Neuronal stem cell (in vitro differentiated cells): ENCODE results near the gene PC.

Source experiments
- DNase-seq: peaks from one replicate; pipeline ENCODE4 v3.0.0-alpha.2; 2013; ENCODE audit warnings: low spot score
- H2AFZ ChIP-seq: one replicate; pipeline ENCODE4 v1.6.1; 2013; ENCODE audit warnings: mild to moderate bottlenecking, low read length, inconsistent platforms
- H2AK5ac ChIP-seq: 2 replicates; pipeline ENCODE4 v1.6.1; 2013; ENCODE audit warnings: low read depth, mild to moderate bottlenecking, inconsistent platforms, low read length, moderate library complexity, mixed read lengths
- H2BK120ac ChIP-seq: 2 replicates; pipeline ENCODE4 v1.6.1; 2013; ENCODE audit warnings: low read depth, mild to moderate bottlenecking, inconsistent platforms, low read length, moderate library complexity, mixed read lengths
- H2BK12ac ChIP-seq: one replicate; pipeline ENCODE4 v1.6.1; 2013; ENCODE audit warnings: low read length, inconsistent platforms
- H2BK15ac ChIP-seq: 2 replicates; pipeline ENCODE4 v1.6.1; 2013; ENCODE audit warnings: mild to moderate bottlenecking, low read length, inconsistent platforms, mixed read lengths
- H2BK5ac ChIP-seq: one replicate; pipeline ENCODE4 v1.6.1; 2013; ENCODE audit warnings: inconsistent platforms, mild to moderate bottlenecking, low read length, moderate library complexity
- H3K14ac ChIP-seq: one replicate; pipeline ENCODE4 v1.6.1; 2013; ENCODE audit warnings: low read length, inconsistent platforms
- H3K18ac ChIP-seq: 2 replicates; pipeline ENCODE4 v1.6.1; 2013; ENCODE audit warnings: low read length, inconsistent platforms
- H3K23ac ChIP-seq: 2 replicates; pipeline ENCODE4 v1.6.1; 2013; ENCODE audit warnings: low read depth, mild to moderate bottlenecking, mixed read lengths, low read length, inconsistent platforms; ENCODE audit not compliant: poor library complexity
- H3K27ac ChIP-seq: replicated peaks from 3 replicates; pipeline ENCODE4 v1.5.1; 2013; ENCODE audit warnings: low read length, inconsistent platforms
- H3K27me3 ChIP-seq, 3 experiments: 2 replicates each; pipeline ENCODE4 v1.6.1; 2013; ENCODE audit warnings: low read length in 3 of 3, mild to moderate bottlenecking in 2 of 3, inconsistent platforms in 1 of 3, low read depth in 1 of 3, mixed read lengths in 1 of 3, moderate library complexity in 1 of 3; ENCODE audit not compliant: control insufficient read depth in 3 of 3, insufficient read depth in 3 of 3
- H3K36me3 ChIP-seq, 2 donors: replicated peaks in 1 of 2; 2 replicates each; pipeline ENCODE4 v1.6.1; 2013; ENCODE audit warnings: low read length in 2 of 2; ENCODE audit not compliant: control insufficient read depth in 2 of 2, insufficient read depth in 2 of 2
- H3K4ac ChIP-seq: 2 replicates; pipeline ENCODE4 v1.6.1; 2013; ENCODE audit warnings: inconsistent platforms, mild to moderate bottlenecking, low read length, moderate library complexity
- H3K4me1 ChIP-seq, 2 donors: 1 replicate in 1 of 2; 2 replicates in 1 of 2; pipeline ENCODE4 v1.6.1; 2013; ENCODE audit warnings: low read length in 2 of 2, low read depth in 1 of 2; ENCODE audit not compliant: control insufficient read depth in 2 of 2, insufficient read depth in 1 of 2
- H3K4me2 ChIP-seq: one replicate; pipeline ENCODE4 v1.6.1; 2013; ENCODE audit warnings: mild to moderate bottlenecking, low read length, inconsistent platforms; ENCODE audit not compliant: insufficient read depth, poor library complexity, severe bottlenecking
- H3K4me3 ChIP-seq, 2 donors: 2 replicates each; pipeline ENCODE4 v1.5.1; 2013; ENCODE audit warnings: low read length in 2 of 2, mild to moderate bottlenecking in 2 of 2, inconsistent platforms in 1 of 2, moderate library complexity in 1 of 2
- H3K79me1 ChIP-seq: one replicate; pipeline ENCODE4 v1.6.1; 2013; ENCODE audit warnings: low read depth, mild to moderate bottlenecking, inconsistent platforms, low read length, moderate library complexity
- H3K9ac ChIP-seq: one replicate; pipeline ENCODE4 v1.6.1; 2013; ENCODE audit warnings: mild to moderate bottlenecking, low read depth, low read length, inconsistent platforms; ENCODE audit not compliant: poor library complexity
- H3K9me3 ChIP-seq, 2 donors: replicated peaks in 1 of 2; 2 replicates each; pipeline versions ENCODE3 to v1.6.1; 2013; ENCODE audit warnings: low read length in 2 of 2, mild to moderate bottlenecking in 2 of 2, inconsistent platforms in 1 of 2, low read depth in 1 of 2, mixed read lengths in 1 of 2, moderate library complexity in 1 of 2; ENCODE audit not compliant: control insufficient read depth in 2 of 2, insufficient read depth in 1 of 2
- H4K8ac ChIP-seq: one replicate; pipeline ENCODE4 v1.6.1; 2013; ENCODE audit warnings: low read depth, mild to moderate bottlenecking, inconsistent platforms, low read length, moderate library complexity
- H4K91ac ChIP-seq: one replicate; pipeline ENCODE4 v1.6.1; 2013; ENCODE audit warnings: low read length, low read depth, mild to moderate bottlenecking, inconsistent platforms; ENCODE audit not compliant: poor library complexity
- WGBS, 2 donors: extraction: QIAGEN DNeasy Blood & Tissue Kit; methylation state at CpG; one replicate each; pipeline ENCODE4 v1.1.7; 2013; ENCODE audit warnings: missing lambda C conversion rate in 2 of 2, mixed read lengths in 1 of 2; ENCODE audit not compliant: insufficient read length in 2 of 2, insufficient replicate concordance in 1 of 2; ENCODE audit errors: extremely low coverage in 2 of 2; 5-methylcytosine and 5-hydroxymethylcytosine counted together

PC gene

DNA sequence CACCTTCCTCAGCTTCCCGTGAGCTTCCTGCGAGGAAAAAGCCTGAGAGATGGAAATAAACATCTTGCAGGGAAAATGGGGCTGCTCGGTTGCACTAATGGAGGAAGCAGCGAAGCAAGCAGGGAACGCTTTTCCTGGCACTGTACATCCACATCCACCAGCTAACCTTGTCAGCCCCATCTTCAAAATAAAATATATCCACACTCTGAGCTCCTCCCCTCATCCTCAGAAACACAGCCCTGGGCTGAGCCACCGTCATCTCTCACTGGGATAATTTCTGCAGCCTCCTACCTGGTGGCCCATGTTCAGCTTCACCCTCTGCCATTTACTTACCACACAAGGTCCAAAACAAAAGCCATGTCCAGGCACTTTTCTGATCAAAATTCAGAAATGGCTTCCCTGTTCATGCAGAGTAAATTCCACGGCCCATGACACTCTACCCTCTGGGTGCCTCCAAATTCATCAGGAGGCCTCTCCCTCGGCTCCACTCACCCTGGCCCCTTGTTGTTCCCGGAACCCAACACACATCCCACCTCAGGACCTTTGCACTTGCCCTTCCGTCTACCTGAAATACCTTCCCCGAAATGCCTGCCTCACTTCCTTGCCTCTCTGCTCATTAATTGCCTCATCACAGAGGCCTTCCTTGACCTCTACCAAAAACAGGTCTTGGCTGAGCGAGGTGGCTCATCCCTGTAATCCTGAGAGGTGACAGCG lies 29.9 kb upstream of the PC start:
- H2BK12ac ChIP-seq, result no peak overlapping the region
- no peak overlapping the region for H2BK15ac ChIP-seq
- no peak overlapping the region for H3K9ac ChIP-seq
- no peak overlapping the region for H3K18ac ChIP-seq
- no peak overlapping the region for H2AK5ac ChIP-seq
- H3K4me1 ChIP-seq, result peaks cover 5 to 6% of the 10 kb centered on the region in 2 donors
- H2AFZ ChIP-seq, result peak overlapping the region; percentile 46
- H3K4ac ChIP-seq, result no peak overlapping the region
- peaks cover 0 to 8% (median 0%) of the 10 kb centered on the region in 3 experiments for H3K27me3 ChIP-seq
- no peaks in the 10 kb centered on the region for H3K9me3 ChIP-seq
- H3K4me2 ChIP-seq, result no peak overlapping the region
- H2BK120ac ChIP-seq, result no peak overlapping the region
- WGBS, 2 donors, result no CpG with 5 or more reads among the region's 13 CpGs
- H2BK5ac ChIP-seq, result no peak overlapping the region
- no peak overlapping the region for H3K14ac ChIP-seq
- H3K79me1 ChIP-seq, result peaks cover 2% of the 10 kb centered on the region
- H3K4me3 ChIP-seq, result no peak overlapping the region
- H3K23ac ChIP-seq, result no peak overlapping the region
- no peak overlapping the region for H3K27ac ChIP-seq
- DNase-seq, result no peak
- no peak overlapping the region for H4K91ac ChIP-seq
- H3K36me3 ChIP-seq, result no peaks in the 10 kb centered on the region
- H4K8ac ChIP-seq, result no peak overlapping the region

DNA sequence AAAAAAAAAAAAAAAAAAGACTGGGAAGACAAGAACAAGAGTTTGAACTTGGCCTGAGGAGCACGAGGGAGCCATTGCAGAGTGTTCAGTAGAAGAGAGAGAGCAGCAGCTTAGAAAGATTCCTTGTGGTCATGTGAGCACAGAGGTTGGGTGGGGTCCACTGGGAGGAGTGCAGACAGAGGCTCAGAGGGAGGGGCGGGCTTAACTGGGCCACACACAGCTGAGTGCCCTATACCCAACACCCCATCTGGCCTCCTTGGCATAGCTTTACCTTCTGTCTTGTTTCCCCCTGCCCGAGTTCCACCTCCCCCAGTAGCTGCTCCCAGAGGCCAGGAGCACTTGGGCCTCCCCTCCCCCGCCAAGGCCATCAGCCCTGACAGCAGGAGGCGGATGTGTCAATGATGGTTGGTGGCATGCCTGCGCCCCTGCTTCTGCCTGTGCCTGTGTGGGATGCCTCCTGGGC lies 29.0 kb upstream of the PC start:
- no CpG with 5 or more reads among the region's 6 CpGs for WGBS, 2 donors
- Histone ChIP-seq H3K18ac (no peak overlapping the region), H3K9ac (no peak overlapping the region), H3K14ac (no peak overlapping the region), H3K4me3 (no peak overlapping the region), H3K4ac (no peak overlapping the region), H3K4me2 (no peak overlapping the region), H4K91ac (no peak overlapping the region), H3K23ac (peak overlapping the region; percentile 75), H2AK5ac (peak overlapping the region; percentile 18), H2AFZ (peak overlapping the region; percentile 46), H3K27ac (no peak overlapping the region), H3K27me3 (peaks cover 0 to 8% (median 0%) of the 10 kb centered on the region in 3 experiments), H3K4me1 (peaks cover 5 to 6% of the 10 kb centered on the region in 2 donors), H3K9me3 (no peaks in the 10 kb centered on the region), H4K8ac (no peak overlapping the region), H2BK120ac (no peak overlapping the region), H2BK12ac (no peak overlapping the region), H3K36me3 (no peaks in the 10 kb centered on the region), H2BK5ac (peak overlapping the region; percentile 26), H2BK15ac (no peak overlapping the region), H3K79me1 (peaks cover 2% of the 10 kb centered on the region)
- DNase-seq, result no peak

DNA sequence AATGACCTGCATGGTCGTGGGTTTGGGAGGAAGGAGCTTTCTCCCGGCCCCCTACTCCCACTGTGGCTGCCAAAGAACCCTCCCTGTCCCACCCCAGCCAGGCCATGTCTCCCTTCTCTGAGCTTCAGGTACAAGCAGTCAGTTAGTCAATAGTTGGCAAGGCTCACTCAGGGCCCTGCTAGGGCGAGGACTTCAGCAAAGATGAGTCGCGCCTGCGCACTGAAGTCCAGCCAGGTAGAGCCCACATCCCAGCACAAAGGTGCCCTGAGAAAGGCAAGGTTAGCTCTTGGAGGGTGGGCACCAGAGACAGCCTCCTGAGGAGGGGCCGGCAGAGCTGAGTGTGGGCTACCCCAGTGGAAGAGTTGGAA lies 28.0 kb upstream of the PC start:
- no peaks in the 10 kb centered on the region for H3K36me3 ChIP-seq
- no peak overlapping the region for H2BK12ac ChIP-seq
- H3K4ac ChIP-seq, result no peak overlapping the region
- peaks cover 5 to 6% of the 10 kb centered on the region in 2 donors for H3K4me1 ChIP-seq
- no peak for DNase-seq
- H2AFZ ChIP-seq, result no peak overlapping the region
- no peak overlapping the region for H2BK120ac ChIP-seq
- H3K14ac ChIP-seq, result no peak overlapping the region
- no peak overlapping the region for H2BK15ac ChIP-seq
- peak overlapping the region in 1 of 2 donors; percentile 55 for H3K4me3 ChIP-seq
- no peak overlapping the region for H4K8ac ChIP-seq
- no peak overlapping the region for H4K91ac ChIP-seq
- H3K9me3 ChIP-seq, result no peaks in the 10 kb centered on the region
- peak overlapping the region; percentile 27 for H3K18ac ChIP-seq
- no peak overlapping the region for H2BK5ac ChIP-seq
- no peak overlapping the region for H3K23ac ChIP-seq
- H3K9ac ChIP-seq, result no peak overlapping the region
- no peak overlapping the region for H2AK5ac ChIP-seq
- H3K4me2 ChIP-seq, result no peak overlapping the region
- H3K79me1 ChIP-seq, result peaks cover 2% of the 10 kb centered on the region
- no peak overlapping the region for H3K27ac ChIP-seq
- peaks cover 0 to 8% (median 0%) of the 10 kb centered on the region in 3 experiments for H3K27me3 ChIP-seq
- no CpG with 5 or more reads among the region's 7 CpGs for WGBS, 2 donors

- no peak overlapping the region for H3K27ac ChIP-seq
- no peak overlapping the region for H2BK15ac ChIP-seq
- H3K27me3 ChIP-seq, result peaks cover 0 to 8% (median 0%) of the 10 kb centered on the region in 3 experiments
- peaks cover 2% of the 10 kb centered on the region for H3K79me1 ChIP-seq
- H2BK120ac ChIP-seq, result no peak overlapping the region
- no peak overlapping the region for H2AFZ ChIP-seq
- no peak overlapping the region for H2BK12ac ChIP-seq
- no peak overlapping the region for H3K18ac ChIP-seq
- no peak overlapping the region for H2BK5ac ChIP-seq
- no peak overlapping the region for H4K8ac ChIP-seq
- no peaks in the 10 kb centered on the region for H3K9me3 ChIP-seq
- DNase-seq, result no peak
- H3K4me3 ChIP-seq, result no peak overlapping the region
- WGBS, 2 donors, result no CpG with 5 or more reads among the region's 8 CpGs
- H3K9ac ChIP-seq, result no peak overlapping the region
- no peak overlapping the region for H3K23ac ChIP-seq
- no peaks in the 10 kb centered on the region for H3K36me3 ChIP-seq
- H3K4me1 ChIP-seq, result peaks cover 5 to 6% of the 10 kb centered on the region in 2 donors
- no peak overlapping the region for H3K4me2 ChIP-seq
- no peak overlapping the region for H3K14ac ChIP-seq
- H2AK5ac ChIP-seq, result no peak overlapping the region
- no peak overlapping the region for H3K4ac ChIP-seq
- no peak overlapping the region for H4K91ac ChIP-seq
Observed at GRCh38 chr11:66985508-66986177, 27.5 kb upstream of the PC start.
